Stimulated activated CD4-positive, alpha-beta T cell treated with anti-CD3 and anti-CD28 coated beads, Interleukin-12 subunit alpha, Interleukin-12 subunit beta, amount 100 ng/mL, for 24 hours (primary cell): ENCODE data around the gene TMEM59L.
A peak's percentile ranks its signal among the peaks of the same experiment; 100 is the strongest.
"Not testable (repeated sequence)": the region's sequence is repeated elsewhere in the genome, so short reads cannot be mapped to it uniquely, and the experiment has no call there.

Experiments
- DNase-seq, 2 experiments: peaks; one replicate each; pipeline ENCODE4 v3.0.0-alpha.2; 2020; ENCODE audit warnings: low read depth in 2 of 2

TMEM59L gene

GRCh38 chr19:18612772-18613588 is at the start of gene TMEM59L:
TSS of gene TMEM59L (plus strand) at chr19:18612870. CDS start at chr19:18612959, 89 bp downstream.
- no peak for DNase-seq

GRCh38 chr19:18566953-18567352 is 45.7 kb upstream of the TMEM59L start:
- no peak for DNase-seq

- DNase-seq, result no peak
These were observed 44.3 kb upstream of the TMEM59L start for GRCh38 chr19:18568367-18568766.

- peak; percentile 98 for DNase-seq
These were observed 40.9 kb upstream of the TMEM59L start, which contains the start of gene UBA52 for GRCh38 chr19:18571564-18572344. TSS of gene UBA52 (plus strand) at chr19:18571857. CDS start at chr19:18573301, 1,444 bp downstream.

- DNase-seq, result no peak
These were observed 37.9 kb upstream of the TMEM59L start for GRCh38 chr19:18574691-18575291.

- DNase-seq, result no peak
These were observed 36.3 kb upstream of the TMEM59L start for GRCh38 chr19:18576383-18576782.

GRCh38 chr19:18577365-18577914 is 35.2 kb upstream of the TMEM59L start:
- no peak for DNase-seq

- no peak for DNase-seq
These were observed 32.4 kb upstream of the TMEM59L start for GRCh38 chr19:18580311-18580710.

GRCh38 chr19:18586306-18586705 is 26.4 kb upstream of the TMEM59L start:
- no peak for DNase-seq

- DNase-seq, result no peak
These were observed 25.1 kb upstream of the TMEM59L start for GRCh38 chr19:18587561-18587960.

- DNase-seq, result no peak
These were observed 24.6 kb upstream of the TMEM59L start for GRCh38 chr19:18587962-18588610.

GRCh38 chr19:18588611-18589379 is 23.9 kb upstream of the TMEM59L start, which contains the start of gene REX1BD:
TSS of gene REX1BD (plus strand) at chr19:18588798. CDS start at chr19:18588802, 4 bp downstream.
- DNase-seq, result peak; percentile 82 to 91

- DNase-seq, result peak in 1 of 2 experiments; percentile 41
These were observed 23.0 kb upstream of the TMEM59L start for GRCh38 chr19:18589380-18590272.

- DNase-seq, result no peak
These were observed 22.1 kb upstream of the TMEM59L start for GRCh38 chr19:18590273-18591272.

- no peak for DNase-seq
These were observed 20.8 kb upstream of the TMEM59L start for GRCh38 chr19:18591735-18592385.

GRCh38 chr19:18592732-18593131 is 19.9 kb upstream of the TMEM59L start:
- not testable (repeated sequence) for DNase-seq

- DNase-seq, result no peak
These were observed 19.1 kb upstream of the TMEM59L start for GRCh38 chr19:18593367-18594095.
